H1 (cell line): ENCODE data around the gene RPTOR.

Experiments used
- BRCA1 ChIP-seq: IDR thresholded peaks from 2 replicates; pipeline ENCODE4 v1.6.1; 2012; ENCODE audit warnings: low read depth, low read length, improper control_type of control experiment
- CEBPB ChIP-seq: IDR thresholded peaks from 2 replicates; pipeline ENCODE4 v1.6.1; 2012; ENCODE audit warnings: low read depth, low read length
- CTCF ChIP-seq, 3 experiments: IDR thresholded peaks; 1 replicate in 2 of 3; 2 replicates in 1 of 3; pipeline versions ENCODE4 v1.5.1 to v1.6.1; 2011; ENCODE audit warnings: low read length in 3 of 3, mild to moderate bottlenecking in 3 of 3, inconsistent platforms in 2 of 3, low read depth in 1 of 3, moderate library complexity in 1 of 3; ENCODE audit not compliant: insufficient read depth in 1 of 3; ENCODE audit errors: control extremely low read depth in 1 of 3
- EGR1 ChIP-seq: IDR thresholded peaks from 2 replicates; pipeline ENCODE4 v1.6.1; 2011; ENCODE audit warnings: low read depth, low read length, borderline replicate concordance
- EP300 ChIP-seq, 2 experiments: IDR thresholded peaks; 1 replicate in 1 of 2; 2 replicates in 1 of 2; pipeline ENCODE4 v1.6.1; 2011 to 2012; ENCODE audit warnings: low read depth in 2 of 2, low read length in 2 of 2, mild to moderate bottlenecking in 2 of 2, borderline replicate concordance in 1 of 2, inconsistent platforms in 1 of 2, moderate library complexity in 1 of 2
- EZH2 ChIP-seq: fragments of 200-600 bp; sonication (generic); IDR thresholded peaks from 2 replicates; pipeline ENCODE4 v1.7.1; 2012; ENCODE audit warnings: low read depth, mild to moderate bottlenecking, moderate library complexity, low read length, inconsistent platforms; ENCODE audit not compliant: severe bottlenecking
- JUN ChIP-seq: IDR thresholded peaks from 2 replicates; pipeline ENCODE4 v1.6.1; 2011; ENCODE audit warnings: low read depth, mild to moderate bottlenecking, improper control_type of control experiment, low read length
- MAX ChIP-seq: IDR thresholded peaks from 2 replicates; pipeline ENCODE4 v1.6.1; 2012; ENCODE audit warnings: inconsistent platforms
- POLR2A ChIP-seq, 2 experiments: IDR thresholded peaks; 1 replicate in 1 of 2; 2 replicates in 1 of 2; pipeline ENCODE4 v1.6.1; 2011; ENCODE audit warnings: low read depth in 2 of 2, low read length in 2 of 2, mild to moderate bottlenecking in 2 of 2; ENCODE audit errors: control extremely low read depth in 1 of 2
- POLR2AphosphoS5 ChIP-seq: IDR thresholded peaks from 2 replicates; pipeline ENCODE4 v1.6.1; 2011; ENCODE audit warnings: low read depth, low read length
- RFX5 ChIP-seq: IDR thresholded peaks from 2 replicates; pipeline ENCODE4 v1.6.1; 2011; ENCODE audit warnings: low read depth, low read length, improper control_type of control experiment, borderline replicate concordance
- RNF2 ChIP-seq: fragments of 200-900, 300-1000 bp; sonication (generic); IDR thresholded peaks from 2 replicates; pipeline ENCODE4 v1.7.1; 2016; ENCODE audit warnings: borderline replicate concordance, low read depth, mild to moderate bottlenecking, antibody characterized with exemption, low read length; ENCODE audit not compliant: poor library complexity, severe bottlenecking; ENCODE audit errors: missing control alignments
- TCF12 ChIP-seq: IDR thresholded peaks from 2 replicates; pipeline ENCODE4 v1.6.1; 2011; ENCODE audit warnings: low read depth, mild to moderate bottlenecking, low read length

- TF ChIP-seq CTCF (IDR thresholded peaks at IDR 0.05; ENCODE audit: control extremely low read depth in 1 of 3, insufficient read depth in 1 of 3, low read depth in 1 of 3, low read length in 3 of 3) (no peak), CEBPB (no peak), RNF2 (no peak), EGR1 (no peak), TCF12 (no peak), BRCA1 (no peak), EP300 (IDR thresholded peaks at IDR 0.05; ENCODE audit: borderline replicate concordance in 1 of 2, low read depth in 2 of 2, low read length in 2 of 2) (no peak), RFX5 (no peak), POLR2A (IDR thresholded peaks at IDR 0.05; ENCODE audit: control extremely low read depth in 1 of 2, low read depth in 2 of 2, low read length in 2 of 2) (no peak), MAX (no peak), JUN (no peak), POLR2AphosphoS5 (no peak), EZH2 (no peak)
These were observed 45.7 kb upstream of the RPTOR start for GRCh38 chr17:80498920-80499410.
